Measurements from ENCODE around the gene DUXA.
"Not testable (repeated sequence)": the region's sequence is repeated elsewhere in the genome, so short reads cannot be mapped to it uniquely, and the experiment has no call there.

The DUXA gene

DNA sequence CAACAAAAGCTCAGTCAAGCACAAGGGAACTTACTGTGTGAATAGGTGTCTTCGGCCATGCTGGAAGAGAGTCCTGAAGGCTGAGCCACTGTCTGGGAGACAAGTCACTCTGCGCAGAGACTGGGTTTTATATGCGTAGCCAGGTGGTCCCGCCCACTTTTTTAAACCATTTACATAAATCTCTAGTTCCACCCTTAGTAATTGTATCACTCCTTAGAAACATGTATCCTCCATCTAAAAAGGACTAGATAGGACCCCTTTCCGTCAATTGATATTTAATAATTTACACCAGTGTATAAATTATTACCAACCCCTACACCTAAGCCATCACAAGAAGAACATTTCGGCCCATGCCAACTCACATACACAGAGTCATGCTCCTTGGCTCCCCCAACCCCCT, at the start of gene DUXA:
TSS of gene DUXA (minus strand) at position 101 of the 400 bp plus-strand sequence. CDS start at position 59, 42 bp downstream.
- no peak for DNase-seq (ENCODE audit: low read depth)

DNA sequence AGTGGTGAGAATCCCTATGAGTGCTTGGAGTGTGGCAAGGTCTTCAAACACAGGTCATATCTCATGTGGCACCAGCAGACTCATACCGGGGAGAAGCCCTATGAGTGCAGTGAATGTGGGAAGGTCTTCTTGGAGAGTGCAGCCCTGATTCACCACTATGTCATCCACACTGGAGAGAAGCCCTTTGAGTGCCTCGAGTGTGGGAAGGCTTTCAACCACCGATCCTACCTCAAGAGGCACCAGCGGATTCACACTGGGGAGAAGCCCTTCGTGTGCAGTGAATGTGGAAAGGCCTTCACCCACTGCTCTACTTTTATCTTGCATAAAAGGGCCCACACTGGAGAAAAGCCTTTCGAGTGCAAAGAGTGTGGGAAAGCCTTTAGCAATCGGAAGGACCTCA, 44.8 kb upstream of the DUXA start:
- no peak for DNase-seq (ENCODE audit: low read depth)

- no peak for DNase-seq (ENCODE audit: low read depth)
These were observed 43.1 kb upstream of the DUXA start for GRCh38 chr19:57210381-57210780.

- no peak for DNase-seq (ENCODE audit: low read depth)
These were observed 34.9 kb upstream of the DUXA start for GRCh38 chr19:57202160-57202559.

- not testable (repeated sequence) for DNase-seq (ENCODE audit: low read depth)
These were observed 30.6 kb upstream of the DUXA start for GRCh38 chr19:57197874-57198273.

GRCh38 chr19:57192993-57193392, 25.7 kb upstream of the DUXA start:
- no peak for DNase-seq (ENCODE audit: low read depth)

GRCh38 chr19:57192077-57192420, 24.8 kb upstream of the DUXA start:
- DNase-seq (ENCODE audit: low read depth) = no peak

DNA sequence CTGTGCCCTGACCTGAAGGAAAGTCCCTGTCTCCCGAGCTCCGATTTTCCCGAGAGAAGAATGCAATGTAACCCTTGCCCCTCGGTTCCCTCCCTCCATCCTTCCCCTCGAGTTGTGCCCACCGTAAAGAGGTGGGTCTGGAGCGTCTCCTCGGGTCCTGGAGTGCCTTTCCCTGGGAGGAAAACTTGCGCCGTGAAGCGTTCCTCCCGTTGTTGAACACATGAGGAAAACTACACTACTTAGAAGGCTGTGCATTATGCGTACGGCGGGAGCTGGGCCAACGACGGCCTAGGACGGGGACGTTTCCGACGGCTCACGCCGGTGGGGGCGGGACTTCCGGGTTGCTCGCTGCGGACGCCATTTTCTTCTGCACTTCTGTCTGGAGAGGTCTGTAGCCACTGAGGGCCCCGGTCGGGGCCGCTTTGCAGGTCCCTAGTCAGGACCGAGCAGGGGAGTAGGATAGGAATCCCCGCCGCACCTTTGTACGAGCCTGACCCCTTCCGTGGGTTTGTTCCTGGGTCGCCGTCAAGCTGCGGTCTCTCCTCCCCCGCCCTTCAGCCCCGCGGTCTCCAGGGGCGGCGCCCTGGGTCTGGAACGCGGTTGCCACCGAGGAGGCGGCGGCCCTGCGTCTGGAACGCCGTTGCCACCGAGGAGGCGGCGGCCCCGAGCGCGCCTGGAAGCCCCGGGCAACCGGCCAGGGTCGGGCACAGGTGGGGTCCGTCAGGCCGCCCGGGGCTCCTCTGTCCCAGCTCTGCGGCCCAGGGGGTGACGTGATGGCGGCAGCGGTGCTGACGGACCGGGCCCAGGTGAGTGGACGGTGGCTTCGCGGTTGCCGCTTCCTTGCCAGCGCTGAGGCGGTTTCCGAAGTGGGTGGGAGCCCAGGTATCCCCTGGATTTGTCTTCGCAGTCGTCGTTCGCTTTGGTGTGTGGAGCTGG, 24.1 kb upstream of the DUXA start, which contains the start of gene ZNF264:
TSS of gene ZNF264 (plus strand) at position 360 of the 936 bp plus-strand sequence. CDS start at position 774, 414 bp downstream.
- DNase-seq (ENCODE audit: low read depth) = peak; percentile 81

- DNase-seq (ENCODE audit: low read depth) = no peak
These were observed 23.0 kb upstream of the DUXA start for GRCh38 chr19:57190301-57190700.

DNA sequence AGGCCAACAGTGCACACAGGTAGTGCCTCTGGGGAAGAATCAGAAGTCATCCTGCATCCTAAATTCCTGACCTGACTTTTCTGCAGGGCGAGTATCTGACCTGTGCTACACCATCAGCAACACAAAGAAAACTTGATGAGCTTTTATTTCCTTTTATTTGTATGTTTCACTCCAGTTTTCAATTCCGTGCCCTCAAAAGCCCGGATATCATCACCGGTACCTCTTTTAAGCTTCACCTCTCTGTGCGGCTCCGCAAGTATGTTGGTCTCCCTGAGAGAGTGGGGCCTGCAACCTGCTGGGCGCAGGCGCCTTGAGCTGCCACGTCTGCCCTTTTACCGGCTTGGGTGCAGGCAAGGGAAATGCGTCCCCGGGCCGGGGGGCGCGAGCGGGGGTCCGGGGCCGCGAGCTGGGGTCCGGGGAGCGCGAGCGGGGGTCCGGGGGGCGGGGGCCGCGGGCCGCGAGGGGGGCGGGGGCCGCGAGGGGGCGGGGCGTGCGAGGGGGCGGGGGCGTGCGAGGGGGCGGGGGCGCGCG, 4.3 kb upstream of the DUXA start:
- DNase-seq (ENCODE audit: low read depth) = peak; percentile 12

DNA sequence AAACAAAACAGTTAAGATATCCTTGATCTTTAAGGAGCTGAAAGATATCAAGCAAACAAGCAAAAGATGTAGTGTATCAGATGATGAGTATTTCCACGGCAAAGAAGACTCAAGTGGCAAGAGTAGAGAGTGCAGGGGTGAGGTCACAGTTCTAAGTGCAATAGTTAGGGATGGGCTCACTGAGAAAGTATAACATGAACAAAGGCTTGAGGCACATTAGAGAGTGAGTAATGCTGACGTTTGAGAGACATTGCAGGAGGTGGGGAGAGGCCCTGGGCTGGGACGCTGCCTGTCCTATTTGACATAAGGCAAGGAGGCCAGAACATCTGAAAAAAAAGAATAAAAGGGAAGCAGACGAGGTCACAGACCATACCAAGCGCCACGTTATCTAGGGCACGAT, 1.4 kb downstream of the DUXA start:
- DNase-seq (ENCODE audit: low read depth) = no peak

- no peak for DNase-seq (ENCODE audit: low read depth)
These were observed 5.2 kb downstream of the DUXA start for GRCh38 chr19:57161985-57162539.

DNA sequence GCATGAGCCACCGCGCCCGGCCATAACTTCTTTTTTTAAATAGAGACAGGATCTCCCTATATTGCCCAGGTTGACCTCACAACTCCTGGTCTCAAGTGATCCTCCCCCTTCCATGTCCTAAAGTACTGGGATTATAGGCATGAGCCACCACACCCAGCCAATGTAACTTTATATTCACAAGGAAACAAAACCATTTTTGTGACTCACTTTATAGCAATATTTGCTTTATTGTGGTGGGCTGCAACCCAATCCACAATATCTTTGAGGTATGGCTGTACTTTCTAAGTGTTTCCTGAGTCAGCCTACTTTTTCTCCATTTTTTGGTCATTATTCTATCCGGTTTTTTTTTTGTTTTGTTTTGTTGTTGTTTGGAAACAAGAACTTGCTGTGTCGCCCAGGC, 14.4 kb downstream of the DUXA start:
- no peak for DNase-seq (ENCODE audit: low read depth)

GRCh38 chr19:57141699-57142098, 25.6 kb downstream of the DUXA start:
- DNase-seq (ENCODE audit: low read depth) = no peak

- DNase-seq (ENCODE audit: low read depth) = no peak
These were observed 31.5 kb downstream of the DUXA start for GRCh38 chr19:57135797-57136196.

DNA sequence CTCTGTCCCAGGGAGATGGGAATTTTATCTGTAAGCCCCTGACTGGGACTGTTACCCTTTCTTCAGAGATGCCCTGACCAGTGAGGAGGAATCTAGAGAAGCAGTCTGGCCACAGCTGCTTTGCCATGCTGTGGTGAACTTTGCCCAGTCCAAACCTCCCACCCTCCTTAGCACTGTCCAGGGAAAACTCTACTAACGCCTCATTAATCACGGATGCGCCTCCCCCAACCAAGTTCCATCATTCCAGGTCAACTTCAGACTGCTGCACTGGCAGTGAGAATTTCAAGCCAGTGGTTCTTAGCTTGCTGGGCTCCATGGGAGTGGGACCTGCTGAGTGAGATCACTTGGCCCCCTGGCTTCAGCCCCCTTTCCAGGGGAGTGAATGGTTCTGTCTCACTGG, 39.9 kb downstream of the DUXA start:
- DNase-seq (ENCODE audit: low read depth) = not testable (repeated sequence)

DNA sequence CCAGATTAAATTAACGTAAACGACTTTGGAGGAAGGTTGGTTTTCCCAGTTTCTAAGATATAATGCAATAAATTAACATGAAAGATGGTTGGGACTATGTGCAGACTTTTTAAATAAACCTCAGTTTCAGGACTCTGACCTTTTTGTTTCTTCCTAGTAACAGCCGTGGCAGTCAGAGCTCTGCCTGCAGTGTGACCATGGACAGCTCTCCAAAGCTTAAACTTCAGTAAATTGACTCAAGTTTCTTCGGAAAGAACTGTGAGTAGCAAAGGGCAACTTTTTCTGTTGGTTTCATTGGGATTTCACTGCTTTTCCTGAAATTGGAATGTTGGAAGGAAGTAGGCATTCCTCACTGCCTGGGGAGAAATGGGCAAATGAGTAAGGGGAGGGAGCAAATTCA, 43.4 kb downstream of the DUXA start:
- no peak for DNase-seq (ENCODE audit: low read depth)

DNA sequence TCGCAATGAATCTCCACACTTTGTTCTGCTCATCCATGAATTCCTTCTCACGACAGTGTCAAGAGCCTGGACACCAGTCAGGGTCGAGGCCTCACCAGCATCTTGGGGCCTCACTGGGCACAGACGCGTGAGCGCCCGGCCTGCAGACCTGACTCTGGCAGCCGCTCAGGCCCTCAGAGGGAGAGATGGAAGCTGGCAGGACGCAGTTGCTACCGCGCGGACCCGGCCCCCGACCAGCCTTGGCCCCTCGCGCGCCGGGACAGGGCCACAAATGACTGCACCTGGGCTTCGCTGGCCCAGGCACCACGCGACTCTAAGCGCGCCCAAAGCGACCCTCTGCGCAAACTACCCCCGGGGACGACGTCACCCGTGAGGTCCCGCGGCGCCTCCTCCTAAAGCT, 48.4 kb downstream of the DUXA start:
- DNase-seq (ENCODE audit: low read depth) = no peak

DNA sequence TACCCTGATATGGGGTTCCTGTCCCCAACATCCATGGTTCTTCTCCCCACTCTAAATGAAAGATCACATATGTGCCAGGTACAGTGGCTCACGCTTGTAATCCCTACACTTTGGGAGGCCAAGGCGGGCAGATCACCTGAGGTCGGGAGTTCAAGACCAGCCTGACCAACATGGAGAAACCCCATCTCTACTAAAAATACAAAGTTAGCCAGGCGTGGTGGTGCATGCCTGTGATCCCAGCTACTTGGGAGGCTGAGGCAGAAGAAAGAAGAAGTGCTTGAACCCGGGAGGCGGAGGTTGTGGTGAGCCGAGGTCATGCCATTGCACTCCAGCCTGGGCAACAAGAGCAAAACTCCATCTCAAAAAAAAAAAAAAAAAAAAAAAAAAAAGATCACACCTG, 53.8 kb downstream of the DUXA start:
- DNase-seq (ENCODE audit: low read depth) = not testable (repeated sequence)

DNA sequence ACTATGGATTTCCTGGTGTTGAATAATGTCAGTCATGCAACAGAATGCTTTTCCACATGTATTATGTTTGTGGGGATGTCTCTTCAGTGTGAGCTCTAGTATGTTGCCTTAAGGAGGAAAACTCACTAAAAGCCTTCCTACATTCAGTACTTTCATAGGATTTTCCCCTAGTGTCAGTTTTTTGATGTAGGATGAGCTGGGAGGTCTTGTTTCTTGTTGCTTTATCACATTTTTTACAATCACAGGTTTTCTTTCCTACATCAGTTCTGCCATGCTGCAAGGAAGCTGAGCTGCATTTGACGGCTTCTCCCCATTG, 56.0 kb downstream of the DUXA start:
- no peak for DNase-seq (ENCODE audit: low read depth)

- DNase-seq (ENCODE audit: low read depth) = no peak
These were observed 56.5 kb downstream of the DUXA start for GRCh38 chr19:57110592-57111328.

- no peak for DNase-seq (ENCODE audit: low read depth)
These were observed 60.5 kb downstream of the DUXA start for GRCh38 chr19:57106722-57107235.
